Fibroblast of skin of right biceps (primary cell): ENCODE results near the gene DAPK1.

Source experiments
- DNase-seq: peaks from one replicate; pipeline ENCODE4 v3.0.0-alpha.2; 2013

The DAPK1 gene

DNA sequence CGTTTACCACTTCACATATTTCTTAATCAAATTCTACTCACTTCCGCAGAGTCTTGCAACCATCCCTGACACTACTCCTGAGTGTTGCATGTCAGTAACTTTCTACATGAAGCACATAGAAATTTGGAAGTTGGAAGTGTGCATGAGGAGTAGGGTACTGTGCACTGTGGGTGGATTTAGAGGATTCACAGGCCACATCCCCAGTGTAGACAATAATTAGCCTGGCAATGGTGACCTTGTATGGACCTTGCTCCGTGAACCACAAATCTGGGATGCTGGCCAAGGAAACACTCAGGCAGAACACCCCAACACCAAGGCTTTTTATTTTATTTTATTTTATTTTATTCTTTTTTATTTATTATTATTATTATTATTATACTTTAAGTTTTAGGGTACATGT, 253.8 kb downstream of the DAPK1 start:
- DNase-seq = no peak

DNA sequence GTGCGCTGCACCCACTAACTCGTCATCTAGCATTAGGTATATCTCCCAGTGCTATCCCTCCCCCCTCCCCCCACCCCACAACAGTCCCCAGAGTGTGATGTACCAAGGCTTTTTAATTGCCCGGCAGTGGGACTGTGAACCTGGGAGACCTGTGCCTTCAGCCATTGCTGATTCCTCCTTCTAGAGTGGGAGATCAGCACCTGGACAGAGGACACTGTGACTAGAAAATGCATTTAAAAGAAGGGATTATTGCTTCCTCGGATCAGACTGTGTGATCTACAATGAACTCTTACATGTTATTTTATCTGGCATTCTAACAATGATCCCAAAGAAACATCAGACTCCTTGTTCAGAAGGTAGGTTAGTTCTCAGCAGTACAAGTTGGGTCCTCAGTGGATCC, 254.2 kb downstream of the DAPK1 start:
- DNase-seq = no peak

DNA sequence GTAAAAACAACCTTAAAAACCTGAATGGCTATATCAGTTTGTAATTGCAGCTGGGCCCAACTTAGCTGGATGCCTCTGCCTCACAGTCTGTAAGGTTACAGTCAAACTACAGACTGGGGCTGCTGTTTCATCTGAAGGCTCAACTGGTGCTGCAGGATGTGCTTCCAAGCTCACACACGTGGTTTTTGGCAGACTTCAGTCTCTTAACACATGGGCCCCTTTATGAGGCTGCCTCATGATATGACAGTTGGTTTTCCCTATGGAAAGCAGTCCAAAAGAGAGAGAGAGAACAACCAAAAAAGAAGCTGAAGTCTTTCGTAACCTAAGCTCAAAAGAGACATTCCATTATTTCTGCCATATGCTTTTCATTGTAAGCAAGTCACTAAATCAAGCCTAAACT, 255.6 kb downstream of the DAPK1 start:
- DNase-seq = no peak
